ENCODE measurements around the gene MRPL49. TPM values are rescaled to one million over a fixed set of nuclear protein-coding genes. Genes with fewer than 3 reads are reported as not detected.

The MRPL49 gene
- total and polyA plus RNA-seq, 2 experiments from 2014 or later, result 27.7 to 61.9 TPM

- H3K9me2 ChIP-seq (ENCODE audit: insufficient read depth), result no peaks in the 10 kb centered on the region
- H3K27me3 Mint-ChIP-seq (ENCODE audit: insufficient read depth, low read depth, poor library complexity), result peaks cover 29% of the 10 kb centered on the region
- H3K4me1 ChIP-seq (ENCODE audit: insufficient read depth), result peaks cover 13% of the 10 kb centered on the region
- no peak overlapping the region for H2AFZ ChIP-seq
- no peaks in the 10 kb centered on the region for H3K36me3 ChIP-seq (ENCODE audit: insufficient read depth)
- H3K4me3 ChIP-seq, result no peak overlapping the region
- H3K36me3 Mint-ChIP-seq (ENCODE audit: low read depth), result peaks cover 18% of the 10 kb centered on the region; the same call in 2 of the 3 replicates
- H3K9me3 Mint-ChIP-seq, result peaks cover 2% of the 10 kb centered on the region
- TF ChIP-seq CTCF (conservative IDR thresholded peaks at IDR 0.05; ENCODE audit: low read depth in 2 of 2) (peak; percentile 84 to 90), ZNF462 (CRISPR knock-in tag; IDR thresholded peaks at IDR 0.05) (no peak)
- H3K4me3 Mint-ChIP-seq, result 0 out of 3 replicates have a peak overlapping the region, but pooled peaks have one; percentile 12
- peaks cover 25% of the 10 kb centered on the region for H3K4me1 Mint-ChIP-seq
- H4K20me1 ChIP-seq (replicated peaks; ENCODE audit: insufficient read depth), result no peaks in the 10 kb centered on the region; the same call in 1 of the 2 replicates
- 0 out of 2 replicates have a peak, but pooled peaks cover 5% of the 10 kb centered on the region for H3K79me2 ChIP-seq (replicated peaks; ENCODE audit: insufficient read depth)
- no peak overlapping the region for H3K27ac ChIP-seq (ENCODE audit: low read depth)
- peak; percentile 21 for ATAC-seq
- DNase-seq (ENCODE audit: low spot score), result peak; percentile 93
- peak overlapping the region; percentile 66; the same call in 1 of the 2 replicates for H3K4me2 ChIP-seq
- peaks cover 9% of the 10 kb centered on the region; the same call in 1 of the 2 replicates for H3F3A ChIP-seq (replicated peaks; ENCODE audit: low read depth)
- no peak overlapping the region for H3K27ac Mint-ChIP-seq
- H3K27me3 ChIP-seq (ENCODE audit: insufficient read depth), result no peaks in the 10 kb centered on the region
Measured at GRCh38 chr11:65110354-65110861, 11.7 kb upstream of the MRPL49 start.
